GM10266 (cell line): Measurements from ENCODE around the gene JAKMIP2.

Experiments
- DNase-seq: peaks from one replicate; pipeline ENCODE4 v3.0.0; 2012; ENCODE audit errors: extremely low spot score
- TF ChIP-seq, protein P1 (sequence below): IDR thresholded peaks from 2 replicates; pipeline ENCODE4 v1.5.1; 2012; ENCODE audit warnings: mild to moderate bottlenecking, low read depth; ENCODE audit not compliant: control insufficient read depth, insufficient read depth; ENCODE audit errors: missing control alignments

The JAKMIP2 gene

DNA sequence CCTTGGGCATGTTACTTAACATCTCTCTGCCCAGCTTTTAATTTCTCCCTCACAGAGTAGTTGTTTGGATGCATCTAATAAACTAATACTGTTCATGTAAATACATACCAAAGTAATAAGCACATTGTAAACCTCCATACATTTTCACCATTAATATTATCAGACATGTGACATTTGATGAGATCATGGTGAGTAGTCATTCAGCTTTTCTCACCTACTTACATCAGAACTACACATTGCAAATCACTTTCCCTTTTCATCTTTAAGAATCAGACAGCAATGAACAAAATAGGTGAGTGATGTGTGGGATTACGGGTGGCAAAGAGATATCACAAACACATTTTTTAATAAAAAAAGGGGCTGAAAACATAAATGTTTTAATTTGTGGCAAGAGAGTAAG is 89.3 kb downstream of the JAKMIP2 start:
- DNase-seq, result no peak
- TF ChIP-seq, protein P1, sequence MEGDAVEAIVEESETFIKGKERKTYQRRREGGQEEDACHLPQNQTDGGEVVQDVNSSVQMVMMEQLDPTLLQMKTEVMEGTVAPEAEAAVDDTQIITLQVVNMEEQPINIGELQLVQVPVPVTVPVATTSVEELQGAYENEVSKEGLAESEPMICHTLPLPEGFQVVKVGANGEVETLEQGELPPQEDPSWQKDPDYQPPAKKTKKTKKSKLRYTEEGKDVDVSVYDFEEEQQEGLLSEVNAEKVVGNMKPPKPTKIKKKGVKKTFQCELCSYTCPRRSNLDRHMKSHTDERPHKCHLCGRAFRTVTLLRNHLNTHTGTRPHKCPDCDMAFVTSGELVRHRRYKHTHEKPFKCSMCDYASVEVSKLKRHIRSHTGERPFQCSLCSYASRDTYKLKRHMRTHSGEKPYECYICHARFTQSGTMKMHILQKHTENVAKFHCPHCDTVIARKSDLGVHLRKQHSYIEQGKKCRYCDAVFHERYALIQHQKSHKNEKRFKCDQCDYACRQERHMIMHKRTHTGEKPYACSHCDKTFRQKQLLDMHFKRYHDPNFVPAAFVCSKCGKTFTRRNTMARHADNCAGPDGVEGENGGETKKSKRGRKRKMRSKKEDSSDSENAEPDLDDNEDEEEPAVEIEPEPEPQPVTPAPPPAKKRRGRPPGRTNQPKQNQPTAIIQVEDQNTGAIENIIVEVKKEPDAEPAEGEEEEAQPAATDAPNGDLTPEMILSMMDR, result no peak

DNA sequence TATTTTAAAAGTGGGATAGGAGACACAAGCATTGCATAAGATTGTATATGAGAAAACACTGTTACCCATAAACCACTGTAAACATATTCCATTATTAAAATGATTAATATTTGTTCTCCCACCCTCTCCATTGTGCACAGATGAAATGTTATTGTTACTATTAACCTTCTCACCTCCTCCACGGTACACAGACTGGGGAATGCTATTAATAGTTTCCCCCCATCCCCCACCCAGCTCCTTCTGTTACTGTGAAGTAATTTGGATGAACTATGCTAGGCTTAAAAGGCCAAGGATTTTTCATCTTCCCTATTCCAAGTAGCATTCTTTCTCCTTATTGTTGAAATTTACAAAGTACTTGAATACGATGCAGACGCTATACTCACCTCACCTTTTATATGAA is 91.4 kb downstream of the JAKMIP2 start:
- DNase-seq, result no peak
- TF ChIP-seq, protein P1, result no peak

DNA sequence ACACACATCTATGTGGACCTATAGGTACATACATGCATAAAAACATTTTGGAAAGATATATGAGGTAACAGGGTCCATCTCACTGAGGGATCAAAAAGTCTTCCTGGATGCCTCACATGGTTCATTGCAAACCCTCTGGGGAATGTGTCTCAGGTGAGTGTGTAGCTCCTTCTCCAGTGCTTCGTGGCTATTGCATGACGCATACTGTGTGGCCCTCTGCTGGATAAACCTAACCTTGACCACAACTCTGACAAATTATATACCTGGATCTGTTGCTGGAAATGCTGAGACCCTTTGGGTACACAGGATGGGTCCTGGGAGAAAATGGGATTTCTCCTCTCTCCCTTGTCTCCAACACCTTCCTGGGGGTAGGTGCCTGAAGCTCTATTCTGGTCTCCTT is 91.9 kb downstream of the JAKMIP2 start:
- DNase-seq, result no peak
- TF ChIP-seq, protein P1, result no peak

DNA sequence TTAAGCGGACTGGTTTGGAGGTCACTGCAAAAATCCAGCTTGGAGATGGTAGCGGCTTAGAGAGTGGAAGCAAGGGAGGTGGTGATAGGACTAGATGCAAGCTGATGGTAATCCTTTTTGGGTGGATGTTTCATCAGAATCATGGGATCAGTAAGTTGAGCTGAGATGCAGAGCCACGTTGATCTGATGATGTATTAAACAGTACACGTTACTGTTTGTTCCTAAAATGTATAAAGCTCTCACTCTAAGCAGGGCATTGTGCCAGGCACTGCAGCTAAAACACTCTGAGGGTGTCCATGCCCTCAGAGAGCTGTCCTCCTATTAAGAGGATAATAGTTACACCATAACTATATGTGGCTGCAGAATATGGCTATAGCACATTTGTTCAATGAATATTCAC is 93.1 kb downstream of the JAKMIP2 start:
- DNase-seq, result no peak
- TF ChIP-seq, protein P1, result no peak

DNA sequence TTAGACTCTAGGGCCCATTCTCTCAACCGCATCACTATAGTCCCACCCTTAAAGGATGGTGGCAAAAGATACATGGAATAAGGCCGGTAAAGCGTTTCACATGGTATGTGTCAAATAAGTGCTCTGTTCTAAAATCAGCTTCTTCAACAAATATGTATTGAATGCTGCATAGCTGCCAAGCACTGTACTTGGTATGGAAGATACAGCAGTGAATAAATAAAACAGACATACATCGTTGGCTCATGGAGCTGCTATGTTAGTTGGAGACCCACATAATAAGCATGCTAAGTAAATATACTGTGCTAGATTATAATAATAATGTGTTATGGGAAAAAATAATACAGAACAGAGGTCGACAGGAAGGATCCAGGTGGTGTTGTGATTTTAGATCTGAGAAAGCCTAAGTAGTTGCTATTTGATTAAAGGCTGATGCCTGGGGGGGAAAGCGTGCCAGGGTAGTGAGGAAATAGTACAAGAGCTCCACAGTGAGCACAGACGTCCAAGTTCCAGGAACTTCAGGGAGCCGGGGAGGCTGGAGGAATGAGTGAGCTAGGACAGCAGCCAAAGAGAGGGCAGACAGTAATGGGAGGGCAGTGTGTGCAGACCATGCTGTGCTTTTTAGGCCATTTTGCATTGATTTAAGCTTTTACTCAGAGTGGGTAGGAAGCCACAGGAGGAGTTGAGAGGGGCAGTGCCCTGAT is 93.7 kb downstream of the JAKMIP2 start:
- TF ChIP-seq, protein P1, result no peak
- DNase-seq, result no peak

DNA sequence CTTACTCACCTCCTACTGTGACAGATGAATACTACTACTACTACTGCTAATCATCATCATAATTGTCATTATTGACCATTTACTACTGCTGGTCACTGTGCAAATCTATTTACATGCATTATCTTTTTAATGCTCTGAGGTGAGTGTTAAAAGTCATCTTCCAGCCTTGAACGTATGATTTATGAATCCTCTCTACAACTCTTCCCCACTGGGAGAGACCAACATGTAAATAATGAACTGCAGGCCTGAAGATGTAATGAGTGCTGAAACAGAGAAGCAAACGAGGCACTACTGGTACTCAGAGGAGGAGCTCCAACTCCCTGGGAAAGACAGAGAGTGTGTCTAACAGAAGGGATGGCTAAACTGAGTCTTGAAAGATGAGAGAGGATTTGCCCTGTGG is 95.4 kb downstream of the JAKMIP2 start:
- TF ChIP-seq, protein P1, result no peak
- no peak for DNase-seq

DNA sequence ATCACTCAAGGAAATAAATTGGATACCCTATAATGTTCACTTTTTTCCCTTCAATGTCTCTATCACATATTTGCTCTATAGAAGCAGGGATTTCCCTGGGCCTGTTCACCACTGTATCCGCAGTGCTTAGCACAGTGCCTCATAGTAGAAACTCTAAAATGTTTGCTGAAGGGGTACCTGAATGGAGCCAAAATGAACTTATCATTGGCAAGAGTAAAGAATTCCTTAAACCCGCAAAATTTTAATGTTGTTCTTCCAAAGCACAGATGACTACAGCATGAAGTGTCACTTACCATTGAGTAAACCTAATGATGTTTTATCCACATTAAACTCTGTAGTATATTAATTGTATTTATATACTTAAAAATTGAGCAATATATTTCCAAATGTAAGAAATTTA is 96.1 kb downstream of the JAKMIP2 start:
- TF ChIP-seq, protein P1, result no peak
- no peak for DNase-seq
